Brain pericyte (primary cell): Measurements from ENCODE around the gene GJE1.

Source experiments
- DNase-seq: peaks from one replicate; pipeline ENCODE4 v3.0.0-alpha.2; 2012; ENCODE audit warnings: low read depth, low spot score

The GJE1 gene

DNA sequence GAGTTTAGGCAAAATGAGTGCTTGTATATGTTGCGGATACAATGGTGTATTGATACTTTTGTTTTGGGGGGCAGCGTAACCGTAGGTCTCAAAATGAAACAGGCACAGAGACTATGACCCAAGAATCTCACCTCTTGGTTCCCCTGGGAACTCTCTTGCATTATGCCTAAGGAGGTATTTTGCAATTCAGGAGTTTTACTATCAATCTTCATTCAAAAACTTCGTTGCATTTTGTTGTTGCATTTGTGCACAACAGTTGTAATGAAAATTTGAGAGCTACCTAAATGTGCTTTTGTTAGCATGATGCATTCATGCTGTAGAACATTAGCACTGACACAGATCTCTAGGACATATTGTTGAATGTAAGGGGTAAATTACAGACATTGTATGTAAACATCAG lies 32.5 kb downstream of the GJE1 start:
- DNase-seq, result no peak

DNA sequence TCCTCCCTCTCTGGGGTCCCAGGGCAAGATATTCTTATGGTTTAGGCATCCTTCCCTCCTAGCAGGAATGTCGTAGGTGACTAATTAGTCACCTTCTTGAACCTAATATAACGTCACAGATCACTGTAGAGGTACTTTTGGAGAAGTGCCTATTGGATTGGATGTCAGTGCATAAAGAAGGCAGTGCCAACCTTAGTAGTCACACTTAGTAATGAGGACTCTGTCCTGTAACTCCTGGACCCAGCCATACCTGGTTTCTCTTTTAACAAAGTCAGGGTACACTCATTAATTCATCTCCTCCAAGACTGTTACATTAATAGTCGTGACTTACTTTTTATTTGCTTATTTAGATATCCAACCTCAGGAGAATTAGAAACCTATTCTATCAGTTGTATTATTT lies 34.3 kb downstream of the GJE1 start:
- DNase-seq, result no peak

DNA sequence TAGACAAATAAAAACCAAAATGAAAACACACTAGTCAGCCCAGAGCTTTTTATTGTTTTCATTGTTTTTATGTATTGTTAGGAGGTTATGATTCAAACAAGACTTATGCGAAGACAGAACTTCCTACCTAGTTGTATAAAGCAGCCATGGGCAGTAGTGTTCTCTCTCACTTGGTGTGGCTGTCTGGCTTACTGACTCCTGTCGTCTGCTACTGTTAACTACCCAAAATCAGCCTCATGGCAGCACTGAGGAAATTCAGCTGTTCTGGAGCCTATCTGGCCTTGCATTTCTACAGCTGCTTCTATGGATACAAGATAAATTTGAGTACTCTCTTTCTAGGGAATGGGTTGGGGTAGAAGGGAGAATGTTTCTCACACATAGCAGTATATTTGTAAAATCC lies 34.8 kb downstream of the GJE1 start:
- no peak for DNase-seq

GRCh38 chr6:142171351-142171750 lies 38.6 kb downstream of the GJE1 start:
- DNase-seq, result no peak

- no peak for DNase-seq
Measured at GRCh38 chr6:142172758-142173157, 40.0 kb downstream of the GJE1 start.

- DNase-seq, result no peak
Measured at GRCh38 chr6:142173980-142174379, 41.3 kb downstream of the GJE1 start.

DNA sequence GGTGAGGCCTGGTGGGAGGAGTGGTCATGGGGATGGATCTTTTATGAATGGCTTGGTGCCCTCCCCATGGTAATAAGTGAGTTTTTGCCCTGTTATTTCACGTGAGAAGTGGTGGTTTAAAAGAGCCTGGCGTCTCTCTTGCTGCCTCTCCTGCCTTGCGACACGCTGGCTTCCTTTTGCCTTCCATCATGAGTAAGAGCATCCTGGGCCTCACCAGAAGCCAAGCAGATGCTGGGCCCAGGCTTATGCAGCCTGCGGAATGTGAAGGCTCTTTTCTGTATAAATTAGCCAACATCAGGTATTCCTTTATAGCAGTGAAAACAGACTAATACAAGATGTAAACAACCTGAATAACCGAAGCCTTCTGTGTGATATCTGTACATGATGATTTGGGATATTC lies 42.0 kb downstream of the GJE1 start:
- no peak for DNase-seq

- no peak for DNase-seq
Measured at GRCh38 chr6:142178129-142178528, 45.4 kb downstream of the GJE1 start.

GRCh38 chr6:142182004-142182403 lies 49.3 kb downstream of the GJE1 start:
- no peak for DNase-seq

- DNase-seq, result no peak
Measured at GRCh38 chr6:142183351-142183750, 50.6 kb downstream of the GJE1 start.

GRCh38 chr6:142184307-142184706 lies 51.6 kb downstream of the GJE1 start:
- DNase-seq, result no peak
